ENCODE data around the gene NDE1.

- no peak for TF ChIP-seq EZH2 (optimal IDR thresholded peaks at IDR 0.05; ENCODE audit: low read depth, low read length)
- no peak for TF ChIP-seq CTCF (IDR thresholded peaks at IDR 0.05; ENCODE audit: low read length)
Measured at GRCh38 chr16:15735610-15736009, 85.6 kb downstream of the NDE1 start.
